ENCODE measurements around the gene DAO.

Gene DAO

GRCh38 chr12:108879615-108880254, at the start of gene DAO:
Gene DAO (plus strand): TSS chr12:108880092. CDS start chr12:108885007, 4,915 bp downstream.
- H3K27ac ChIP-seq: no peak within 1 kb of the TSS
- TF ChIP-seq ZFX (IDR thresholded peaks at IDR 0.05) (no peak), CTCF (conservative IDR thresholded peaks at IDR 0.05) (no peak)

GRCh38 chr12:108831309-108831991, 48.4 kb upstream of the DAO start:
- H3K27ac ChIP-seq: no peak overlapping the region
- TF ChIP-seq CTCF (conservative IDR thresholded peaks at IDR 0.05) (no peak), ZFX (IDR thresholded peaks at IDR 0.05) (no peak)

- no peak overlapping the region for H3K27ac ChIP-seq
- no peak for TF ChIP-seq CTCF (conservative IDR thresholded peaks at IDR 0.05)
- no peak for TF ChIP-seq ZFX (IDR thresholded peaks at IDR 0.05)
Observed at GRCh38 chr12:108832208-108832607, 47.7 kb upstream of the DAO start.

- TF ChIP-seq CTCF (conservative IDR thresholded peaks at IDR 0.05) (no peak), ZFX (IDR thresholded peaks at IDR 0.05) (no peak)
- no peak overlapping the region for H3K27ac ChIP-seq
Observed at GRCh38 chr12:108832730-108833354, 47.0 kb upstream of the DAO start.

- no peak overlapping the region for H3K27ac ChIP-seq
- no peak for TF ChIP-seq ZFX (IDR thresholded peaks at IDR 0.05)
- TF ChIP-seq CTCF (conservative IDR thresholded peaks at IDR 0.05): no peak
Observed at GRCh38 chr12:108833355-108833733, 46.5 kb upstream of the DAO start.

GRCh38 chr12:108833757-108834472, 46.0 kb upstream of the DAO start:
- H3K27ac ChIP-seq: no peak overlapping the region
- TF ChIP-seq CTCF (conservative IDR thresholded peaks at IDR 0.05) (no peak), ZFX (IDR thresholded peaks at IDR 0.05) (no peak)
